Ishikawa (cell line): ENCODE measurements around the gene ST7.

Source experiments
- CEBPB ChIP-seq: IDR thresholded peaks from 2 replicates; pipeline ENCODE4 v1.6.1; 2012
- EP300 ChIP-seq: IDR thresholded peaks from 2 replicates; pipeline ENCODE4 v1.6.1; 2012; ENCODE audit warnings: borderline replicate concordance
- TF ChIP-seq, protein P1 (sequence below): IDR thresholded peaks from 2 replicates; pipeline ENCODE4 v1.6.1; 2012

- TF ChIP-seq, protein P1, sequence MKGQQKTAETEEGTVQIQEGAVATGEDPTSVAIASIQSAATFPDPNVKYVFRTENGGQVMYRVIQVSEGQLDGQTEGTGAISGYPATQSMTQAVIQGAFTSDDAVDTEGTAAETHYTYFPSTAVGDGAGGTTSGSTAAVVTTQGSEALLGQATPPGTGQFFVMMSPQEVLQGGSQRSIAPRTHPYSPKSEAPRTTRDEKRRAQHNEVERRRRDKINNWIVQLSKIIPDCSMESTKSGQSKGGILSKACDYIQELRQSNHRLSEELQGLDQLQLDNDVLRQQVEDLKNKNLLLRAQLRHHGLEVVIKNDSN: no peak
- TF ChIP-seq CEBPB (no peak), EP300 (no peak)
These were observed 113.4 kb downstream of the ST7 start for GRCh38 chr7:117066668-117067067.
